ENCODE data around the gene FCER1A. TPM values are rescaled to one million over a fixed set of nuclear protein-coding genes. Genes with fewer than 3 reads are reported as not detected.
"Not testable (repeated sequence)": the region's sequence is repeated elsewhere in the genome, so short reads cannot be mapped to it uniquely, and the experiment has no call there.

Gene FCER1A
- total RNA-seq, 1 donor from 2014 or later, result not detected

DNA sequence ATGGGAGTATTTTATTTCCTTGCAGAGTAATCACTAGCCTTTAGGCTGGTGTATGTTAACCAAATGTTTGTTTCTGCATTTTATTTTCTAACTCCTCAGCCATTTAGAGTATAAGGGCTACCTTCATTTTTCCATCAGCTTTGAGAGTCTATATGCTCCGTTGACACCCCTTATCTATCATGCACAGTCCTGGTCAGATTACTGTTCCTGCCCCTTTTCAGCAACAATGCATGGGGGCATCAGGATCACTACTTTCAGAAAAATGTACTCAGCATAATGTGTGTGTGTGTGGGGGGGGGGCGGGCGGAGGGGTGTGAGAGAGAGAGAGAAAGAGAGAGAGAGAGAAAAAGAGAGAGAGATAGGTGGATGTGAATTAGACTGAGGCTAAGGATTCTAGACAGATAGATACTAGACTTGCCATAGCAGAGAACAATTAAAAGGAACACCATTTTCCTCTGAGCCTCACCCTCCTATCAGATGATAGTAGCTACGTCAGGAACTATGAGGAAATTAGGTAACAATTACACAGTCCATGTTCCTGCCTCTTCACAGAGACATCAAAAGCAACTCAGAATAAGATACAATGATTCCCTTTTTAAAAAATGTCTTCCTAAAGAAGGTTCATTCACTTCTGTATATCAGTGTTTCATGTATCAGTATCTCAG lies 40.8 kb downstream of the FCER1A start:
- DNase-seq (ENCODE audit: low read depth), result no peak
- TF ChIP-seq, protein P1, sequence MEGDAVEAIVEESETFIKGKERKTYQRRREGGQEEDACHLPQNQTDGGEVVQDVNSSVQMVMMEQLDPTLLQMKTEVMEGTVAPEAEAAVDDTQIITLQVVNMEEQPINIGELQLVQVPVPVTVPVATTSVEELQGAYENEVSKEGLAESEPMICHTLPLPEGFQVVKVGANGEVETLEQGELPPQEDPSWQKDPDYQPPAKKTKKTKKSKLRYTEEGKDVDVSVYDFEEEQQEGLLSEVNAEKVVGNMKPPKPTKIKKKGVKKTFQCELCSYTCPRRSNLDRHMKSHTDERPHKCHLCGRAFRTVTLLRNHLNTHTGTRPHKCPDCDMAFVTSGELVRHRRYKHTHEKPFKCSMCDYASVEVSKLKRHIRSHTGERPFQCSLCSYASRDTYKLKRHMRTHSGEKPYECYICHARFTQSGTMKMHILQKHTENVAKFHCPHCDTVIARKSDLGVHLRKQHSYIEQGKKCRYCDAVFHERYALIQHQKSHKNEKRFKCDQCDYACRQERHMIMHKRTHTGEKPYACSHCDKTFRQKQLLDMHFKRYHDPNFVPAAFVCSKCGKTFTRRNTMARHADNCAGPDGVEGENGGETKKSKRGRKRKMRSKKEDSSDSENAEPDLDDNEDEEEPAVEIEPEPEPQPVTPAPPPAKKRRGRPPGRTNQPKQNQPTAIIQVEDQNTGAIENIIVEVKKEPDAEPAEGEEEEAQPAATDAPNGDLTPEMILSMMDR (conservative IDR thresholded peaks at IDR 0.05; ENCODE audit: low read depth, low read length), result no peak

DNA sequence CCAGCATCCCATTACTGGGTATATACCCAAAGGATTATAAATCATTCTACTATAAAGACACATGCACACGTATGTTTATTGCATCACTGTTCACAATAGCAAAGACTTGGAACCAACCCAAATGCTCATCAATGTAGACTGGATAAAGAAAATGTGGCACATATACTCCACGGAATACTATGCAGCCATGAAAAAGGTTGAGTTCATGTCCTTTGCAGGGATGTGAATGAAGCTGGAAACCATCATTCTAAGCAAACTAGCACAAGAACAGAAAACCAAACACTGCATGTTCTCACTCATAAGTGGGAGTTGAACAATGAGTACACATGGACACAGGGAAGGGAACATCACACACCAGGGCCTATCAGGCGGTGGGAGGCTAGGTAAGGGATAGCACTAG lies 47.2 kb downstream of the FCER1A start:
- DNase-seq (ENCODE audit: low read depth); H3K4me3 ChIP-seq (ENCODE audit: low read depth, low read length): not testable (repeated sequence)

More for the DNA sequence above, 40.8 kb downstream of the FCER1A start:
- H3K4me3 ChIP-seq (ENCODE audit: low read depth, low read length), result no peak overlapping the region

DNA sequence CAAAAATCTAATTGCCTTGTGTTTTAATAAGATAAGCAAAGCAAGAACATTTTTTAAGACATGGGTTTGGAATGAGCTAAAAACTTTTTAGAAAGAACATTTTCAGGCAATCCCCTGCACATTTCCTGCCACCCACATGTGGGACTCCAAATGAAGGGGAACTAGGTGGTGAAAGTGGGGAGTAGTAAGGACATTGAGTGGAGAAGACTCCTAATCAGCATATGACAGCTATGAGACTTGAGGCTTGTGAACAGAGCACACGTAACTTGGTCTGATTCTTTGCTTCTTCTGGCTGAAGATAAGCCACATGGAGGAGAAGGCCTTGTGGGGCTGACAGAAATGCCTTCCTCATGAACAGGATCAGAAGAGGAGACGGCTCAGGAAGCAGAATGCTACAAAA lies 50.3 kb downstream of the FCER1A start:
- TF ChIP-seq, protein P1 (conservative IDR thresholded peaks at IDR 0.05; ENCODE audit: low read depth, low read length), result no peak
- H3K4me3 ChIP-seq (ENCODE audit: low read depth, low read length), result no peak overlapping the region
- no peak for DNase-seq (ENCODE audit: low read depth)

Other genes starting within 250 kb of the FCER1A start
- 0.29 TPM in 1 of 2 replicates, not detected in the other for gene AIM2, start 225.6 kb upstream of the FCER1A start, total RNA-seq
- gene CADM3, start 130.7 kb upstream of the FCER1A start, total RNA-seq, result not detected in 2 replicates
- not detected in 2 replicates for gene ACKR1, start 97.5 kb upstream of the FCER1A start, total RNA-seq
- not detected in 2 replicates for gene OR10J4, start 129.9 kb downstream of the FCER1A start, total RNA-seq
- not detected in 2 replicates for gene OR10J1, start 137.4 kb downstream of the FCER1A start, total RNA-seq
- gene OR10J5, start 233.7 kb downstream of the FCER1A start, total RNA-seq, result not detected in 2 replicates